GM19351 (cell line): ENCODE measurements around the gene TAF4B.
"Not testable (repeated sequence)": the region's sequence is repeated elsewhere in the genome, so short reads cannot be mapped to it uniquely, and the experiment has no call there.

ENCODE experiments used
- ATAC-seq: cut with Tn5 transposase; IDR thresholded peaks from one replicate; pipeline ENCODE4 v1.9.1; 2021; ENCODE audit warnings: mild to moderate bottlenecking, moderate library complexity; ENCODE audit not compliant: unreplicated experiment

The TAF4B gene

GRCh38 chr18:26230497-26230896 is 4.3 kb downstream of the TAF4B start:
- no peak for ATAC-seq

- no peak for ATAC-seq
Observed at GRCh38 chr18:26233208-26233607, 7.0 kb downstream of the TAF4B start.

- not testable (repeated sequence) for ATAC-seq
Observed at GRCh38 chr18:26237363-26237762, 11.1 kb downstream of the TAF4B start.

GRCh38 chr18:26238718-26239117 is 12.5 kb downstream of the TAF4B start:
- not testable (repeated sequence) for ATAC-seq

GRCh38 chr18:26242392-26242791 is 16.1 kb downstream of the TAF4B start:
- not testable (repeated sequence) for ATAC-seq

- not testable (repeated sequence) for ATAC-seq
Observed at GRCh38 chr18:26245434-26245833, 19.2 kb downstream of the TAF4B start.

GRCh38 chr18:26252411-26252810 is 26.2 kb downstream of the TAF4B start:
- no peak for ATAC-seq

GRCh38 chr18:26254808-26255207 is 28.6 kb downstream of the TAF4B start:
- ATAC-seq, result peak; percentile 76

- no peak for ATAC-seq
Observed at GRCh38 chr18:26255695-26256622, 29.7 kb downstream of the TAF4B start.

- ATAC-seq, result no peak
Observed at GRCh38 chr18:26258711-26259110, 32.5 kb downstream of the TAF4B start.

- not testable (repeated sequence) for ATAC-seq
Observed at GRCh38 chr18:26259416-26259815, 33.2 kb downstream of the TAF4B start.

- no peak for ATAC-seq
Observed at GRCh38 chr18:26262156-26262555, 35.9 kb downstream of the TAF4B start.

- ATAC-seq, result no peak
Observed at GRCh38 chr18:26267357-26267930, 41.2 kb downstream of the TAF4B start.

GRCh38 chr18:26268454-26268853 is 42.2 kb downstream of the TAF4B start:
- ATAC-seq, result no peak

GRCh38 chr18:26271917-26272549 is 45.8 kb downstream of the TAF4B start:
- no peak for ATAC-seq

GRCh38 chr18:26277374-26277773 is 51.1 kb downstream of the TAF4B start:
- ATAC-seq, result no peak

GRCh38 chr18:26279428-26279827 is 53.2 kb downstream of the TAF4B start:
- ATAC-seq, result no peak

- peak; percentile 64 for ATAC-seq
Observed at GRCh38 chr18:26286008-26286407, 59.8 kb downstream of the TAF4B start.

- no peak for ATAC-seq
Observed at GRCh38 chr18:26287644-26288043, 61.4 kb downstream of the TAF4B start.

GRCh38 chr18:26290385-26290784 is 64.1 kb downstream of the TAF4B start:
- no peak for ATAC-seq

- no peak for ATAC-seq
Observed at GRCh38 chr18:26293982-26294381, 67.7 kb downstream of the TAF4B start.

GRCh38 chr18:26298107-26298506 is 71.9 kb downstream of the TAF4B start:
- ATAC-seq, result no peak
